ENCODE results near the gene PTPRM.

DNA sequence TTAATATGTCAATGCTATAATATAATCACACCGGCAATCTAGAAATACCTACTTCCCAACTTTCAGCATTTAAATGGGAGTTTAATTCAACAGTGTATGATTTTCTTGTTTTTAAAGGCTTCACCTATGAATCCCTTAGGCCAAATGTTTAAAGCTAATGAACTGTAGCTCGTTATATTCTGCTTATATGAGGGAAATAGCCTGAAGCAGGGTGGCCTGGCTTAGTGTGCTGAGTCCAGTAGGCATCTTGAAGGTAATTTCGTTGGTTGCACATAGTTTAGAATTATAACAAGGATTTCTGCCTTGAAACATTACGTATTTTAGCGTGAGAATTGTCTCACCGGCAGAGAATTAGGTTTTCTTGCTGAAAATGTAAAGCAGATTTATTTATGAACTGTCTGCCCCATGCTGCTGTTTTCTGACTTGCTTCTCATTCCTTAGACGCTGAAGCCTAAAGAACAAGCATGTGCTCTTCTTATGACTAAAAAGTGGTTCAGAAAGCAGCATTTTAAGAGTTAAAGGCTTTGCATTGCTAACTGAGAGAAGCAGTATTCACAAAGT lies 608.5 kb downstream of the PTPRM start:
- TF ChIP-seq POLR2A (IDR thresholded peaks at IDR 0.05; ENCODE audit: low read depth, low read length) (no peak), TAF1 (IDR thresholded peaks at IDR 0.05; ENCODE audit: low read depth, low read length) (no peak), POLR2AphosphoS5 (IDR thresholded peaks at IDR 0.05; ENCODE audit: low read depth, low read length) (no peak), POU2F2 (IDR thresholded peaks at IDR 0.05; ENCODE audit: low read depth, low read length) (no peak), PAX5 (IDR thresholded peaks at IDR 0.05; ENCODE audit: insufficient read depth, low read length, severe bottlenecking) (no peak), SPI1 (IDR thresholded peaks at IDR 0.05; ENCODE audit: low read depth, low read length) (no peak)

Data from GM12891 (cell line).